ENCODE data around the gene NGFR. TPM values are rescaled to one million over a fixed set of nuclear protein-coding genes. Genes with fewer than 3 reads are reported as not detected.

The NGFR gene
- total RNA-seq, 1 donor from 2014 or later = 1.2 TPM

- ATAC-seq (ENCODE audit: low read depth) (no peak), DNase-seq (no peak)
- H3K36me3 Mint-ChIP-seq (ENCODE audit: low read depth) = no peaks in the 10 kb centered on the region
- TF ChIP-seq CTCF (IDR thresholded peaks at IDR 0.05) = no peak
- no peak overlapping the region for H3K4me3 Mint-ChIP-seq
- H3K27ac Mint-ChIP-seq = no peak overlapping the region
- H3K27me3 Mint-ChIP-seq = peaks cover 55% of the 10 kb centered on the region
- CTCF ChIA-PET = interaction anchor here (1.4 to 1.5 kb wide), 2 partner anchors 27 to 88 kb away, joined by 3 to 4 read pairs; no protein-coding TSS in a partner anchor
- peaks cover 3% of the 10 kb centered on the region for H3K9me3 Mint-ChIP-seq
- POLR2A ChIA-PET = no interaction called here
- intact Hi-C loops (cut with micrococcal nuclease) = no loop called here
- H3K4me1 Mint-ChIP-seq = no peaks in the 10 kb centered on the region
Observed at GRCh38 chr17:49468811-49469385, 26.2 kb upstream of the NGFR start.

- H3K27ac Mint-ChIP-seq = no peak overlapping the region
Observed at GRCh38 chr17:49469831-49470810, 25.0 kb upstream of the NGFR start.

DNA sequence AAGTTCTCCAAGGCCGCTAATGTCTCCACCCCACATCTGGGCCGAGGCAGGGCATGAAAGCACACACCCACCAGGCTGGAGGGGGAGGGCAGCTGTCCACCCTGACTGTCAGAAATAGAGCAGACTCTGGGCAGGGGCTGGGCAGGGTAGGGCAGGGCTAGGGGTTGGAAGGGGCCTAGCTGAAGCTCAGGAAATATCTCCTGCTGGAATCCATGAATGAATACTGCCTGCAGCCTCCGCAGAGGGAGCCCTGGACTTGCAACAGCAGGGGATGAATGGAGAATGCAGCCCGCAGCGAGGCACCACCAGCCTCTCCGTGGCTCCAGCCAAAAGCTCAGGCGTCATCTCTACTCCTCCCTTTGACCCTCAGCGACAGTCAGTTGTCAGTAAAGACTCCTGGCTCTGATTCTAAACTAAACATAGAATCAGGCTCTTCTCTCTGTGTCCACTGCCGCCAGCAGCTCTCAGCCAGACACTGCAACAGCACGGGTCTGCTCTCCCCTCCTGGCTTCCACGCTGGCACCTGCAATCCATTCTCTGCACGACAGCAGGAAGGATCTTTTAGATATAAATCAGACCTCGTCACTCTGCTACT lies 23.9 kb upstream of the NGFR start:
- Mint-ChIP-seq H3K9me3 (peaks cover 2% of the 10 kb centered on the region), H3K36me3 (ENCODE audit: low read depth) (no peaks in the 10 kb centered on the region), H3K27ac (no peak overlapping the region), H3K4me3 (no peak overlapping the region), H3K27me3 (peaks cover 62% of the 10 kb centered on the region), H3K4me1 (no peaks in the 10 kb centered on the region)
- intact Hi-C loops (cut with micrococcal nuclease) = no loop called here
- ChIA-PET POLR2A (no interaction called here), CTCF (no interaction called here)
- DNase-seq (no peak), ATAC-seq (ENCODE audit: low read depth) (no peak)
- TF ChIP-seq CTCF (IDR thresholded peaks at IDR 0.05) = no peak

More at GRCh38 chr17:49469831-49470810, 25.0 kb upstream of the NGFR start:
- Mint-ChIP-seq H3K4me1 (no peaks in the 10 kb centered on the region), H3K9me3 (no peaks in the 10 kb centered on the region), H3K4me3 (peak overlapping the region; percentile 29), H3K36me3 (ENCODE audit: low read depth) (no peaks in the 10 kb centered on the region), H3K27me3 (peaks cover 62% of the 10 kb centered on the region)
- intact Hi-C loops (cut with micrococcal nuclease) = no loop called here
- ATAC-seq (ENCODE audit: low read depth) = no peak
- ChIA-PET POLR2A (no interaction called here), CTCF (interaction anchor here (1.4 to 1.5 kb wide), 2 partner anchors 26 to 87 kb away, joined by 3 to 4 read pairs; no protein-coding TSS in a partner anchor)
- DNase-seq = no peak
- no peak for TF ChIP-seq CTCF (IDR thresholded peaks at IDR 0.05)

DNA sequence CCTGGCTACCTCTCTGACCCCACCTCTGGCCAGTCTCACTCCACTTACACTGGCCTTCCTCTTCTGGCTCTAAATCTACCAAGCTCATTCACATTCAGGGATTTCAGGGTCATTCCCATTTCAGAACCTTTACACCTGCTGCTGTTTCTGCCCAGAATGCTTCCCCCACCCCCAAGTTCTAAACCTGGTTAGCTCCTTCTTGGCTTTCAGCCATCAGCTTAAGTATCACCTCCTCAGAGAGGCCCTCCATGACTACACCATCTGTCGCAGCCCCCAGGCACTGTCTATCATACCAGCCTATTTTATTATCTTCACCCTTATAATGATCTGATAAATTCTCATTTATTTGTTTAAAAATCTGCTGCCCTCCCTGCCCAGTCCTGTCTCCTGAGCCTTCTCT lies 23.3 kb upstream of the NGFR start:
- peaks cover 2% of the 10 kb centered on the region for H3K9me3 Mint-ChIP-seq
- no peak for ATAC-seq (ENCODE audit: low read depth)
- POLR2A ChIA-PET = no interaction called here
- intact Hi-C loops (cut with micrococcal nuclease) = no loop called here
- CTCF ChIA-PET = no interaction called here
- H3K27me3 Mint-ChIP-seq = peaks cover 64% of the 10 kb centered on the region
- no peak overlapping the region for H3K27ac Mint-ChIP-seq
- H3K4me1 Mint-ChIP-seq = no peaks in the 10 kb centered on the region
- H3K4me3 Mint-ChIP-seq = no peak overlapping the region
- DNase-seq = no peak
- H3K36me3 Mint-ChIP-seq (ENCODE audit: low read depth) = no peaks in the 10 kb centered on the region
- no peak for TF ChIP-seq CTCF (IDR thresholded peaks at IDR 0.05)

DNA sequence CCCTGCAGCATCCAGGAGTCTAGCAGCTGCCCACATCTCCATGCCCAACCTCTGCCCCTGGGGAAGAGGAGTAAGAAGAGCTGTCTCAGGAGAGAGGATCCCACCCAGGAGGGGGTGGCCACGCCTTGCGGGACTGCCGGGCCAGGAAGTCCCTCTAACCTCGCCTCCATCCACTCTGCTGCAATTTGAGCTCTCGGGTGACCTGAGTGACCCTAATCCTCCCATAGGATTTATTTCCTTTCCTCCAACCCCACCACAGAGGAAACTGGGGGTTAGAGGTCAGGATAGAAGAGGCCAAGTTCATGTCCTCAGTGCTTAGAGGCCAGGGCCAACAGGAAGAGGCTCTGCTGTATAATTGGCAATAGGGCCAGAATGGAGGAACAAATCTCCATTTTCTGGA lies 22.6 kb upstream of the NGFR start:
- no peaks in the 10 kb centered on the region for H3K36me3 Mint-ChIP-seq (ENCODE audit: low read depth)

More for the DNA sequence above, 22.6 kb upstream of the NGFR start:
- Mint-ChIP-seq H3K9me3 (peaks cover 2% of the 10 kb centered on the region), H3K27me3 (peaks cover 65% of the 10 kb centered on the region), H3K4me3 (no peak overlapping the region), H3K27ac (no peak overlapping the region), H3K4me1 (no peaks in the 10 kb centered on the region)
- no peak for ATAC-seq (ENCODE audit: low read depth)
- intact Hi-C loops (cut with micrococcal nuclease) = no loop called here
- ChIA-PET POLR2A (no interaction called here), CTCF (no interaction called here)
- no peak for TF ChIP-seq CTCF (IDR thresholded peaks at IDR 0.05)
- DNase-seq = no peak

All from activated B cell treated with CpG ODN at 0.5 μM for 24 hours (primary cell).